AG09309 (cell line): ENCODE measurements around the gene HMX3.

Source experiments
- DNase-seq: peaks from one replicate; pipeline ENCODE4 v3.0.0-alpha.2; 2010; ENCODE audit warnings: low read depth
- H3K4me3 ChIP-seq: 2 replicates; pipeline ENCODE4 v1.5.1; 2011; ENCODE audit warnings: mild to moderate bottlenecking, low read depth, low read length, moderate library complexity; ENCODE audit not compliant: control insufficient read depth
- CTCF ChIP-seq: IDR thresholded peaks from 2 replicates; pipeline ENCODE4 v1.5.1; 2011; ENCODE audit warnings: mild to moderate bottlenecking, low read depth, low read length, inconsistent platforms; ENCODE audit not compliant: insufficient read depth, control insufficient read depth; ENCODE audit errors: missing control alignments

HMX3 gene

GRCh38 chr10:123109466-123109865 lies 26.3 kb upstream of the HMX3 start:
- DNase-seq: no peak
- no peak for TF ChIP-seq CTCF

GRCh38 chr10:123117644-123118417 lies 17.9 kb upstream of the HMX3 start:
- DNase-seq: no peak
- no peak for TF ChIP-seq CTCF
- H3K4me3 ChIP-seq: no peak overlapping the region

More at GRCh38 chr10:123109466-123109865, 26.3 kb upstream of the HMX3 start:
- H3K4me3 ChIP-seq: no peak overlapping the region

GRCh38 chr10:123119081-123119480 lies 16.7 kb upstream of the HMX3 start:
- no peak overlapping the region for H3K4me3 ChIP-seq
- DNase-seq: no peak
- TF ChIP-seq CTCF: no peak

GRCh38 chr10:123126246-123126645 lies 9.5 kb upstream of the HMX3 start:
- DNase-seq: no peak
- no peak for TF ChIP-seq CTCF
- H3K4me3 ChIP-seq: no peak overlapping the region

- no peak for TF ChIP-seq CTCF
- no peak for DNase-seq
- no peak overlapping the region for H3K4me3 ChIP-seq
Observed at GRCh38 chr10:123129618-123130271, 6.0 kb upstream of the HMX3 start.

GRCh38 chr10:123132576-123133477 lies 2.9 kb upstream of the HMX3 start:
- peak; percentile 23 for DNase-seq
- peak overlapping the region; percentile 24 for H3K4me3 ChIP-seq
- peak; percentile 96 for TF ChIP-seq CTCF
